Liver (tissue), 9 donors: ENCODE data around the gene PTTG2. TPM values are rescaled to one million over a fixed set of nuclear protein-coding genes. Genes with fewer than 3 reads are reported as not detected.

ENCODE experiments used
- DNase-seq: peaks from one replicate; pipeline ENCODE4 v3.0.0-alpha.2; 2017; ENCODE audit warnings: low spot score
- H3K27ac ChIP-seq, 2 donors: one replicate each; pipeline ENCODE4 v1.7.0; 2013; ENCODE audit warnings: inconsistent platforms in 2 of 2, low read length in 2 of 2, control low read depth in 1 of 2, low read depth in 1 of 2, mild to moderate bottlenecking in 1 of 2
- H3K27me3 ChIP-seq, 4 donors: one replicate each; pipeline versions ENCODE4 v1.6.1 to v1.7.0; 2013; ENCODE audit warnings: low read length in 3 of 4, inconsistent platforms in 1 of 4, mild to moderate bottlenecking in 1 of 4, moderate library complexity in 1 of 4; ENCODE audit not compliant: control insufficient read depth in 4 of 4, insufficient read depth in 4 of 4
- H3K36me3 ChIP-seq, 4 donors: one replicate each; pipeline versions ENCODE4 v1.6.1 to v1.7.0; 2013; ENCODE audit warnings: low read length in 3 of 4, mild to moderate bottlenecking in 3 of 4, low read depth in 1 of 4, moderate library complexity in 1 of 4; ENCODE audit not compliant: control insufficient read depth in 4 of 4, insufficient read depth in 3 of 4
- H3K4me1 ChIP-seq, 4 donors: one replicate each; pipeline versions ENCODE4 v1.6.1 to v1.7.0; 2013; ENCODE audit warnings: low read length in 3 of 4, mild to moderate bottlenecking in 3 of 4, moderate library complexity in 1 of 4; ENCODE audit not compliant: control insufficient read depth in 4 of 4, insufficient read depth in 4 of 4
- H3K4me3 ChIP-seq, 3 donors: one replicate each; pipeline versions ENCODE4 v1.6.1 to v1.7.0; 2013; ENCODE audit warnings: low read length in 3 of 3, control low read depth in 1 of 3, low read depth in 1 of 3, mild to moderate bottlenecking in 1 of 3
- H3K9ac ChIP-seq, 2 donors: one replicate each; pipeline ENCODE4 v1.7.0; 2013; ENCODE audit warnings: low read length in 2 of 2, mild to moderate bottlenecking in 2 of 2, moderate library complexity in 2 of 2, control low read depth in 1 of 2, low read depth in 1 of 2
- H3K9me3 ChIP-seq, 4 donors: one replicate each; pipeline versions ENCODE4 v1.6.1 to v1.7.0; 2013; ENCODE audit warnings: low read length in 3 of 4; ENCODE audit not compliant: control insufficient read depth in 4 of 4
- EGR1 ChIP-seq, 2 donors: IDR thresholded peaks; 2 replicates each; pipeline ENCODE4 v1.6.1; 2016 to 2018; ENCODE audit warnings: antibody characterized with exemption in 2 of 2, low read depth in 2 of 2
- FOXA1 ChIP-seq: IDR thresholded peaks from 2 replicates; pipeline ENCODE4 v1.6.1; 2016; ENCODE audit warnings: antibody characterized with exemption
- GABPA ChIP-seq, 2 donors: IDR thresholded peaks in 1 of 2; conservative IDR thresholded peaks in 1 of 2; 2 replicates each; pipeline ENCODE4 v1.6.1; 2016; ENCODE audit warnings: antibody characterized with exemption in 2 of 2, mild to moderate bottlenecking in 1 of 2, moderate library complexity in 1 of 2
- HNF4A ChIP-seq, 2 donors: conservative IDR thresholded peaks; 2 replicates each; pipeline ENCODE4 v1.6.1; 2016; ENCODE audit warnings: antibody characterized with exemption in 2 of 2, mild to moderate bottlenecking in 2 of 2
- HNF4G ChIP-seq: IDR thresholded peaks from 2 replicates; pipeline ENCODE4 v1.6.1; 2016; ENCODE audit warnings: antibody characterized with exemption
- JUND ChIP-seq, 2 donors: IDR thresholded peaks; 2 replicates each; pipeline ENCODE4 v1.6.1; 2016; ENCODE audit warnings: antibody characterized with exemption in 2 of 2
- MAX ChIP-seq: IDR thresholded peaks from 2 replicates; pipeline ENCODE4 v1.6.1; 2016; ENCODE audit warnings: antibody characterized with exemption
- REST ChIP-seq: IDR thresholded peaks from 2 replicates; pipeline ENCODE4 v1.6.1; 2016; ENCODE audit warnings: antibody characterized with exemption, mild to moderate bottlenecking
- RXRA ChIP-seq, 2 donors: IDR thresholded peaks; 2 replicates each; pipeline ENCODE4 v1.6.1; 2017 to 2018; ENCODE audit warnings: antibody characterized with exemption in 2 of 2, mild to moderate bottlenecking in 1 of 2
- SP1 ChIP-seq: IDR thresholded peaks from 2 replicates; pipeline ENCODE4 v1.6.1; 2018; ENCODE audit warnings: antibody characterized with exemption, mild to moderate bottlenecking
- TAF1 ChIP-seq: conservative IDR thresholded peaks from 2 replicates; pipeline ENCODE4 v1.6.1; 2016; ENCODE audit warnings: antibody characterized with exemption, mild to moderate bottlenecking
- YY1 ChIP-seq: IDR thresholded peaks from 2 replicates; pipeline ENCODE4 v1.6.1; 2016; ENCODE audit warnings: antibody characterized with exemption, mild to moderate bottlenecking
- ZBTB33 ChIP-seq: IDR thresholded peaks from 2 replicates; pipeline ENCODE4 v1.6.1; 2016; ENCODE audit warnings: antibody characterized with exemption
- WGBS: extraction: QIAGEN DNeasy Blood & Tissue Kit; methylation state at CpG from one replicate; pipeline ENCODE4 v1.1.7; 2013; 5-methylcytosine and 5-hydroxymethylcytosine counted together
- polyA plus RNA-seq, 2 donors: library from polyadenylated mRNA; stranded (reverse) in 1 of 2; unstranded in 1 of 2; fragments of 200-250 nt in 1 of 2; fragments of >200 nt in 1 of 2; fragmentation: Nextera tagmentation in 1 of 2; extraction: Ambion mirVana in 1 of 2; gene quantifications; one replicate each; pipeline versions ENCODE4 v1.2.1 to v1.2.3, GENCODE V29; 2013 to 2015
- total RNA-seq, 2 donors: library from RNA; depleted of rRNA; stranded (reverse); fragments of >200 nt; gene quantifications; one replicate each; pipeline ENCODE4 v1.2.3, GENCODE V29; 2014
- donor health status: healthy.
- donor health status: healthy.
- donor health status: healthy.
- donor health status: healthy.
- donor health status: healthy.

The PTTG2 gene
- total and polyA plus RNA-seq, 4 donors: 0.24 to 0.92 TPM; not detected in 2

GRCh38 chr4:38004887-38005286 lies 44.7 kb downstream of the PTTG2 start (continued):
- TF ChIP-seq REST (no peak), TAF1 (no peak), EGR1 (IDR thresholded peaks at IDR 0.05; ENCODE audit: low read depth in 2 of 2) (no peak), MAX (no peak), YY1 (no peak)

GRCh38 chr4:38005637-38006036 lies 45.4 kb downstream of the PTTG2 start:
- no peaks in the 10 kb centered on the region for H3K4me1 ChIP-seq
- DNase-seq: no peak
- 90% methylated on average over 3 of the region's 3 CpGs for WGBS
- peaks cover 0 to 4% (median 0%) of the 10 kb centered on the region in 4 donors for H3K36me3 ChIP-seq
- H3K4me3 ChIP-seq: no peak overlapping the region
- no peaks in the 10 kb centered on the region for H3K9me3 ChIP-seq
- no peak overlapping the region for H3K9ac ChIP-seq
- no peak for TF ChIP-seq ZBTB33
- no peak for TF ChIP-seq RXRA (IDR thresholded peaks at IDR 0.05)
- no peak for TF ChIP-seq GABPA (IDR thresholded peaks at IDR 0.05 in 1 of 2, conservative IDR thresholded peaks at IDR 0.05 in 1 of 2)
- TF ChIP-seq HNF4G: no peak
- no peak for TF ChIP-seq HNF4A (conservative IDR thresholded peaks at IDR 0.05)
- TF ChIP-seq MAX: no peak
- no peak for TF ChIP-seq JUND (IDR thresholded peaks at IDR 0.05)
- no peak overlapping the region for H3K27ac ChIP-seq
- H3K27me3 ChIP-seq: no peaks in the 10 kb centered on the region

GRCh38 chr4:38007645-38008044 lies 47.4 kb downstream of the PTTG2 start:
- Histone ChIP-seq H3K9me3 (no peaks in the 10 kb centered on the region), H3K9ac (no peak overlapping the region), H3K36me3 (no peaks in the 10 kb centered on the region), H3K27me3 (no peaks in the 10 kb centered on the region), H3K27ac (no peak overlapping the region), H3K4me3 (no peak overlapping the region), H3K4me1 (no peaks in the 10 kb centered on the region)
- 78% methylated on average over 5 of the region's 5 CpGs for WGBS
- DNase-seq: no peak
- TF ChIP-seq FOXA1 (no peak), TAF1 (no peak), SP1 (no peak)
